NT2/D1 (cell line): Measurements from ENCODE around the gene ZEB2.

ENCODE experiments used
- DNase-seq: peaks from one replicate; pipeline ENCODE4 v3.0.0-alpha.2; 2011; ENCODE audit warnings: low read depth, low spot score
- H3K27me3 ChIP-seq: 2 replicates; pipeline ENCODE4 v1.6.0; 2011; ENCODE audit warnings: mild to moderate bottlenecking; ENCODE audit not compliant: insufficient read length, insufficient read depth
- H3K36me3 ChIP-seq: 2 replicates; pipeline ENCODE4 v1.6.1; 2011; ENCODE audit warnings: mild to moderate bottlenecking, low read length, mixed read lengths; ENCODE audit not compliant: insufficient read depth, insufficient read length
- H3K4me1 ChIP-seq: 2 replicates; pipeline ENCODE4 v1.5.1; 2011; ENCODE audit not compliant: insufficient read depth, insufficient read length
- H3K4me3 ChIP-seq: 2 replicates; pipeline ENCODE4 v1.5.1; 2011; ENCODE audit warnings: low read depth; ENCODE audit not compliant: insufficient read length
- H3K9ac ChIP-seq: 2 replicates; pipeline ENCODE4 v1.6.0; 2011; ENCODE audit warnings: low read depth; ENCODE audit not compliant: insufficient read length
- H3K9me3 ChIP-seq: 2 replicates; pipeline ENCODE4 v1.5.1; 2011; ENCODE audit warnings: mild to moderate bottlenecking, low read length; ENCODE audit not compliant: insufficient read depth
- SUZ12 ChIP-seq: IDR thresholded peaks from 2 replicates; pipeline ENCODE4 v1.6.1; 2011; ENCODE audit not compliant: insufficient read length, insufficient read depth; ENCODE audit errors: extremely low read depth
- YY1 ChIP-seq: IDR thresholded peaks from 2 replicates; pipeline ENCODE4 v1.6.1; 2011; ENCODE audit not compliant: insufficient read length, insufficient read depth
- ZNF274 ChIP-seq: IDR thresholded peaks from 2 replicates; pipeline ENCODE4 v1.6.1; 2011; ENCODE audit warnings: mild to moderate bottlenecking, low read depth, low read length

ZEB2 gene

DNA sequence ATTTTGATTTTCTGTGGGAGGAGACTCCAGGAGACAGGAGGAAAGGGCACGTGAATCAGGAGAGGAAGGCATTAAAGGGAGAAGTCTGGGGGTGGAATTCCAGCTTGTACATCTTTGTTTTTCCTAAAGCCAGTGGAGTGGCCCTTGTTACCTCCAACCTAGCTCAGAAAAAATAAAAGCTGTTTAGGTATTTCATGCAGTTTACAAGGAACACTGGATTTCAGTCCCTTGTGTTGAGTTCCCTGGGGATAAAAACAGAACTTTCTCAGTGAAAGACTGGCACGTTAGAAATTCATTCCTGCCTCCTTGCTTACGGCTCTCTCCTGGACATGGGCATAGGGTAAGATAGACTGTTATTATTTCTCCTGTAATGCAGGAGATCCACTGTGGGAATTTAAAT lies 170.2 kb downstream of the ZEB2 start:
- Histone ChIP-seq H3K4me3 (no peak overlapping the region), H3K27me3 (no peaks in the 10 kb centered on the region), H3K4me1 (no peaks in the 10 kb centered on the region), H3K9me3 (no peaks in the 10 kb centered on the region), H3K36me3 (no peaks in the 10 kb centered on the region), H3K9ac (no peak overlapping the region)
- DNase-seq: no peak
- TF ChIP-seq YY1 (no peak), ZNF274 (no peak), SUZ12 (no peak)

DNA sequence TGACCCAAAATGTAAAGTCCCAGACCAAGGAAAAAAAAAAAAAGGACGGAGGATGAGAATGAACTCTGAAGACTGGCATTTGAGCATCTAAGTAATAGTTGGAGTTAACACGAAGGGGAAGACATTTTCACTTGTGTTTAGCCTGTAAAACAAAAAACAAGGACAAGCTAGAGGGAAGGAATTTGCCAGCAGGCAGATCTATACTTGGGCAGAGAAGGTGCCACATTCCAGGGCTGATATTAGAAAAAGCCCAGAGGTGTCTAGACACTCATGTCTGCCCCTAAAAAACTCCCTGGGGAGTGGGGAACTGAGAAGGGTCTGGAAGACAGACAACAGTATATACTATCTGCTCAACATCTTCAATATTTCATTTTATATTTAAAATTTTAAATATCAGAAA lies 171.1 kb downstream of the ZEB2 start:
- H3K9ac ChIP-seq: no peak overlapping the region
- H3K4me3 ChIP-seq: no peak overlapping the region
- H3K4me1 ChIP-seq: no peaks in the 10 kb centered on the region
- H3K36me3 ChIP-seq: no peaks in the 10 kb centered on the region
- H3K9me3 ChIP-seq: no peaks in the 10 kb centered on the region
- no peak for TF ChIP-seq SUZ12
- no peak for TF ChIP-seq ZNF274
- H3K27me3 ChIP-seq: no peaks in the 10 kb centered on the region
- no peak for DNase-seq

DNA sequence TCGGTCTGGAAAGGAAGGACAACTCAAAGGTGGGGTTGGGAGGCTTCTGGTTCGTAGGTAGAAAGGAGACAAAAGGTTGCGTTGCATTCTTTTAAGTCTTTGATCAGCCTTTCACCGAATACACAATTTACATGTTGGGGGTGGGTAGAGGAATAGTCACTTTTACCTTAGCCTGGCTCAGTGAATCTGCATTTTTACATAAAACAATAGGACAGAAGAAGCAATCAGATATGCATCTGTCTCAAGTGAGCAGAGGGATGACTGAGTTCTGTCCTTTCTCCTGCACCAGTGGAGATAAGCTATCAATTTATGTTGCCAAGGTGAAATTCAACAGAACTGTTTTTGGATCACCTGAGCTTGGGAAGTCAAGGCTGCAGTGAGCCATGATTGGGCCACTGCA lies 173.7 kb downstream of the ZEB2 start:
- no peak overlapping the region for H3K4me3 ChIP-seq
- DNase-seq: no peak
- no peaks in the 10 kb centered on the region for H3K27me3 ChIP-seq
- no peak overlapping the region for H3K9ac ChIP-seq
- H3K36me3 ChIP-seq: no peaks in the 10 kb centered on the region
- H3K4me1 ChIP-seq: no peaks in the 10 kb centered on the region
- no peaks in the 10 kb centered on the region for H3K9me3 ChIP-seq
- TF ChIP-seq YY1: no peak
- TF ChIP-seq ZNF274: no peak
- no peak for TF ChIP-seq SUZ12

DNA sequence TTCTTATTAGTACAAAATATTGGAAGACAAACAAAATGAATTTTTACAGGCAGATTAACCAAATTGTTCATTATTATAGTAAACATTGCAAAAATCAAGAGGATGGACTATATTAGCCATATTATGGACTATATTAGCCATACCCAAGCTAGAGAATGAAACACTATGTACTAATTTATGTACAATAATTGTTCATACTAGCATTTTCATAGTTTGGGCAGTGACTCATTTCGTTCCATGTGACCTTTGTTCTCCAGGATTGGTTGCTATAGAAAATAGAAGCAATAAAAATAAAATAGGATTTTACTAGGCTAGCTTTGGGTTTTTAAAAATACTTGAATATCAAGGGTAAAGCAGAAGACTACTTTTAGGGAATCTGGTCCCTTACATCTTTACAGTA lies 176.8 kb downstream of the ZEB2 start:
- Histone ChIP-seq H3K9ac (no peak overlapping the region), H3K4me3 (no peak overlapping the region), H3K4me1 (no peaks in the 10 kb centered on the region), H3K9me3 (no peaks in the 10 kb centered on the region), H3K36me3 (no peaks in the 10 kb centered on the region), H3K27me3 (no peaks in the 10 kb centered on the region)
- no peak for DNase-seq
- TF ChIP-seq YY1 (no peak), ZNF274 (no peak), SUZ12 (no peak)

DNA sequence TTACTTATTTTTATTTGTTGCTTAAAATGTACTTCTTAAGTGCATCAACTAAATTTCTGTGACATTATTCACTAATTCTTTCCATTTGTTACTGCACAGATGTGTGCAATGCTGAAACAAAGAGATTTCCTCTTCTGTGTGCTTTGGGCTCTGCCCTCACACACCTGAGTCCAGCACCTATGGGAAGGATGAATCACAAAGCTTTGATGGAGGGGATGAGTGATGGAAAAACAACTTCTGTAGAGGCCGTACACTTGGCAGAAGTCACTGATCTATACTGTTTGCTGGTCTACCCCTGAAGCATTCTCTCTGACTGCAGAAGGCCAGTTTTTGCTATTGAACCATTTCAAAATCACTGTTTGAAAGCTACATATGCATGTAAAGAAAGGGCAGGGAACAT lies 178.4 kb downstream of the ZEB2 start:
- H3K4me1 ChIP-seq: no peaks in the 10 kb centered on the region
- no peak overlapping the region for H3K9ac ChIP-seq
- H3K4me3 ChIP-seq: no peak overlapping the region
- no peaks in the 10 kb centered on the region for H3K9me3 ChIP-seq
- no peaks in the 10 kb centered on the region for H3K36me3 ChIP-seq
- TF ChIP-seq YY1: no peak
- no peak for TF ChIP-seq ZNF274
- no peak for TF ChIP-seq SUZ12
- DNase-seq: no peak
- no peaks in the 10 kb centered on the region for H3K27me3 ChIP-seq

DNA sequence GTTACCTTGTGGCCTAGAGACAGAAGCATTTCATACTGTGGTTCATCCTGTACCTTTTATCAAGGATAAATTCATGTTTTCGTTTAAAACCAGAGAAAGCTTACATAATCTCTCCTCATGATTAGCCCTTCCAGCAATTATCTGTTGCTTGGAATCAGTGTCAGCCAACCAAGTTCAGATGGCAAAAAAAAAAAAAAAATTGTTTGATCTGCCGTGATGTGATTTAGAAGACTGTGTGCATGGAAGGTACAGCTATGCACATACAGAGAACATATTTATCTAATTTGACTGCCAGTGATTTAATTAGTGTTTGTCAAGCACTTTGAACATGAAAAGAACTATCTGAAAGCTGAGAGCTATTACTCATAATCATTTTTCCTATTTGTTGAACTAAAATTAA lies 180.9 kb downstream of the ZEB2 start:
- no peaks in the 10 kb centered on the region for H3K9me3 ChIP-seq
- no peaks in the 10 kb centered on the region for H3K36me3 ChIP-seq
- H3K27me3 ChIP-seq: no peaks in the 10 kb centered on the region
- H3K4me3 ChIP-seq: no peak overlapping the region
- DNase-seq: no peak
- H3K9ac ChIP-seq: no peak overlapping the region
- no peaks in the 10 kb centered on the region for H3K4me1 ChIP-seq
- no peak for TF ChIP-seq ZNF274
- no peak for TF ChIP-seq YY1
- TF ChIP-seq SUZ12: no peak

DNA sequence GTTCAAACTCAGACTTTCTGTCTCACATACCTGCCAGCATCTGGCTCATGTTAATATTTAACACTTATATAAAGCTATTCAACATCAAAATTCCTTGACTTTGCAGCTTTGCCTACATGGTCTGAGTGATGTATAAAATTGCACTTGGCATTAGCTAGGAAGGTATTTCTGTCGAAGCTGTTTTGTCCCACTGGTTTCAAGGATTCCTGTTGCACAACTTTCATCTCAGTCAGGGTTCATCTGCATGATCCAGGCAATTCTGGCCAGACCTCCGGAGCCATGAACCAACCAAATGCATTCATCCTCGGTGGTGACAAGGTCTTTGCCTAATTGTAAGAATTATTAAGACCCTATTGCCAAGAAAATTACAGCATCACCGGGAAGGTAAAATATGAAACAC lies 185.4 kb downstream of the ZEB2 start:
- Histone ChIP-seq H3K9me3 (no peaks in the 10 kb centered on the region), H3K4me1 (no peaks in the 10 kb centered on the region), H3K27me3 (peaks cover 7% of the 10 kb centered on the region), H3K4me3 (no peak overlapping the region), H3K36me3 (no peaks in the 10 kb centered on the region), H3K9ac (no peak overlapping the region)
- DNase-seq: no peak
- TF ChIP-seq SUZ12 (no peak), ZNF274 (no peak), YY1 (no peak)
